HG03196 (cell line): ENCODE data around the gene C16orf95.
"Not testable (repeated sequence)": the region's sequence is repeated elsewhere in the genome, so short reads cannot be mapped to it uniquely, and the experiment has no call there.

Experiments
- ATAC-seq: cut with Tn5 transposase; IDR thresholded peaks from one replicate; pipeline ENCODE4 v1.9.1; 2021; ENCODE audit not compliant: unreplicated experiment

The C16orf95 gene

DNA sequence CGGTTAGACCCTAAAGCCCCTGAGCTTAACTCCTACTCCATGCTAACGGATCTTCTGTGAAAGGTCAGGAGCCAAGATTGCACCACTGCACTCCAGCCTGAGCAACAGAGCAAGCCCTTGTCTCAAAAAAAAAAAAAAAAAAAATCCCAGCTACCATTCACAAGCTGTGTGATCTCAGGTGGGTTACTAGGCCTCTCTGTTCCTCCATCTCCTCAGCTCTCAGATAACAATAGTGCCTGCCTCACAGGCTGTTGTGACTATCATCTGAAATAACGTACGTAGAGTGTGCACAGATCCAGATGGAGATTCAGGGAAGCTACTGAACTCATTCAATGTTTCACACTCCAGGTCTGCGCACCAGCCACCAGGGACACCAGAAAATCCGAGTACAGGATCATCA is 57.8 kb downstream of the C16orf95 start:
- no peak for ATAC-seq

DNA sequence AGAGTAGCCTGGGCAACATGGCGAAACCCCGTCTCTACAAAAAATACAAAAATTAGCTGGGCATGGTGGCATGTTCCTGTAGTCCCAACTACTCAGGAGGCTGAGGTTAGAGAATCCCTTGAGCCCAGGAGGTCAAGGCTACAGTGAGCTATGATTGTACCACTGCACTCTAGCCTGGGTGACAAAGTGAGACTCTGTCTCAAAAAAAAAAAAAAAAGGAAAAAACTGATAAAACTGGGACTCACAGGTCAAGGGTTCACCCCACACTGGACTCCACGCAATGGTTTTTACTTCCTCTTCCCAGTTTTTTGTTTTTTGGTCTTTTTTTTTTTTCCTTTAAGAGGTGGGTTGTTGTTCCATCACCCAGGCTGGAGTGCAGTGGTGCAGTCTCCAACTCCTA is 58.5 kb downstream of the C16orf95 start:
- not testable (repeated sequence) for ATAC-seq

DNA sequence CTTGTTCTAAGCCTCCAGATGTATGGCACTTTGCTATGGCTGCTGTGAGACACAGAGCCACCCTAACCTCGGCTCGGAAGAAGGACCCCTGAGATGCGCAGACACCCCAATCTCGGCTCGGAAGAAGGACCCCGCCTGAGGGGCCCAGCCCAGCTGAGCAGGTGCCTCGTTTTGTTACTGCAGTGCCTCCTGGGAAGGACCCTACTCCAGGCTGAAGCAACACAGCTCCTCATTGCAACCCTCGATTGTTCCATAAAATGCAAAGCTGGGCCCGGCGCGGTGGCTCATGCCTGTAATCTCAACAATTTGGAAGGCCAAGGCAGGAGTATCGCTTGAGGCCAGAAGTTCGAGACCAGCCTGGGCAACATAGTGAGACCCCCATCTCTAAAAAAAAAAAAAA is 61.3 kb downstream of the C16orf95 start:
- ATAC-seq, result no peak

DNA sequence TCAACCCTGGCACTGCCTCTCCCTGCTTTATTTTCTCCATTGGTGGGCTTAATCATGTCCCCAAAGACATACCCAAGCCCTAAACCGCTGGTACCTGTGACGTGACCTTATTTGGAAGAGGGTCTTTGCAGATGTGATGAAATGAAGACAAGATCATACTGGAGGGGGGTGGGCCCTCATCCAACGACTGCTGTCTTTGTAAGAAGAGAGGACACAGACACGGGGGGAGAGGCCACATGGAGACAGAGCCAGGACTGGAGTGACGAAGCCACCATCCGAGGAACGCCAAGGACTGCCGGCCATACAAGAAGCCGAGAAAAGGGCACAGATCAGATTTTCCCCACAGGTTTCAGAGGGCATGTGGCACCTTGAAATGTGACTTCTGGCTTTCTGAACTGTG is 62.5 kb downstream of the C16orf95 start:
- no peak for ATAC-seq

DNA sequence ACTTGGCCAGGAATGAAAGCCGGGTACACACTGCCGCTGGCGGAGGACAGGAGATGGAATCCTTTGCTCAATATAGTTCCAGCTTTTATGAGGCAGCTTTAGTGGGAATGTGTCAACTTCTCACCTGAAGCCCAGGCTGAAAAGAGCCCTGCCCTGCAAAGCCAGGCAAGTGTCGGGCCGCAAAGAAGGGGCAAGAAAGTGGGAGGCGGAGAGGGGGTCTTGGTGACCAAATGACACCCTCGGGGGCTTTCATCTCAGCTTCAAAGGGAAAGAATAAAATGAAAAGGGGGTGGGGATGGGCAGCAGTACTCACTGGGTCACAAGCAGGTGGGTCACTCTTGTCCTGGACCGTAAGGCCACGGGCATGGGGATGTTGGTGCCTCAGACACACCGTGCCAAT is 62.9 kb downstream of the C16orf95 start:
- no peak for ATAC-seq

GRCh38 chr16:87253536-87253935 is 63.7 kb downstream of the C16orf95 start:
- no peak for ATAC-seq
